Progenitor cell of endocrine pancreas (in vitro differentiated cells): ENCODE results near the gene PIP5K1B. TPM values are rescaled to one million over a fixed set of nuclear protein-coding genes. Genes with fewer than 3 reads are reported as not detected.
A peak's percentile ranks its signal among the peaks of the same experiment; 100 is the strongest.

Source experiments
- DNase-seq: peaks from one replicate; pipeline ENCODE4 v3.0.0; 2021; ENCODE audit warnings: low spot score; ENCODE audit not compliant: unreplicated experiment
- H3K27ac Mint-ChIP-seq: 2 replicates; pipeline ENCODE4 v1.8.0; 2021; ENCODE audit warnings: mild to moderate bottlenecking, moderate library complexity, mixed read lengths
- H3K27me3 Mint-ChIP-seq: 2 replicates; pipeline ENCODE4 v1.8.0; 2021; ENCODE audit warnings: mixed read lengths
- H3K36me3 Mint-ChIP-seq: 2 replicates; pipeline ENCODE4 v1.8.0; 2022; ENCODE audit warnings: mixed read lengths; ENCODE audit not compliant: insufficient read depth
- H3K4me1 Mint-ChIP-seq: 2 replicates; pipeline ENCODE4 v1.8.0; 2021; ENCODE audit warnings: low read depth, mixed read lengths
- H3K4me3 Mint-ChIP-seq: 2 replicates; pipeline ENCODE4 v1.8.0; 2021; ENCODE audit warnings: low read depth, mild to moderate bottlenecking, moderate library complexity, mixed read lengths
- H3K9me3 Mint-ChIP-seq: 2 replicates; pipeline ENCODE4 v1.8.0; 2021; ENCODE audit warnings: low read depth, mixed read lengths
- CTCF ChIP-seq: fragments of 200-600 bp; sonication (generic); IDR thresholded peaks from one replicate; pipeline ENCODE4 v1.5.0; 2021; ENCODE audit warnings: antibody characterized with exemption, mild to moderate bottlenecking; ENCODE audit not compliant: unreplicated experiment
- total RNA-seq: library from RNA; stranded (reverse); gene quantifications from 2 replicates; pipeline ENCODE4 v1.2.1, GENCODE V29; 2021

Gene PIP5K1B
- total RNA-seq, 1 donor from 2014 or later: 1.5 TPM

- DNase-seq: no peak
Observed at GRCh38 chr9:68942790-68943189, 237.8 kb downstream of the PIP5K1B start.

GRCh38 chr9:68947015-68947414 lies 242.0 kb downstream of the PIP5K1B start:
- peaks cover 9% of the 10 kb centered on the region for H3K4me1 Mint-ChIP-seq
- no peak overlapping the region for H3K4me3 Mint-ChIP-seq
- H3K27me3 Mint-ChIP-seq: no peaks in the 10 kb centered on the region
- no peaks in the 10 kb centered on the region for H3K36me3 Mint-ChIP-seq
- no peaks in the 10 kb centered on the region for H3K9me3 Mint-ChIP-seq
- no peak for DNase-seq
- no peak overlapping the region for H3K27ac Mint-ChIP-seq
- TF ChIP-seq CTCF: no peak

More at GRCh38 chr9:68942790-68943189, 237.8 kb downstream of the PIP5K1B start:
- Mint-ChIP-seq H3K4me3 (no peak overlapping the region), H3K27ac (no peak overlapping the region), H3K27me3 (no peaks in the 10 kb centered on the region), H3K36me3 (no peaks in the 10 kb centered on the region), H3K9me3 (peaks cover 2% of the 10 kb centered on the region), H3K4me1 (peaks cover under 1% of the 10 kb centered on the region)
- no peak for TF ChIP-seq CTCF

- no peaks in the 10 kb centered on the region for H3K36me3 Mint-ChIP-seq
- no peaks in the 10 kb centered on the region for H3K9me3 Mint-ChIP-seq
- peaks cover 9% of the 10 kb centered on the region for H3K4me1 Mint-ChIP-seq
Observed at GRCh38 chr9:68947842-68948569, 243.0 kb downstream of the PIP5K1B start.

GRCh38 chr9:68949271-68950000 lies 244.4 kb downstream of the PIP5K1B start:
- H3K36me3 Mint-ChIP-seq: no peaks in the 10 kb centered on the region
- no peak for DNase-seq
- H3K27ac Mint-ChIP-seq: no peak overlapping the region
- H3K27me3 Mint-ChIP-seq: no peaks in the 10 kb centered on the region
- TF ChIP-seq CTCF: no peak
- peaks cover 9% of the 10 kb centered on the region for H3K4me1 Mint-ChIP-seq
- no peaks in the 10 kb centered on the region for H3K9me3 Mint-ChIP-seq
- H3K4me3 Mint-ChIP-seq: no peak overlapping the region

More at GRCh38 chr9:68947842-68948569, 243.0 kb downstream of the PIP5K1B start:
- no peaks in the 10 kb centered on the region for H3K27me3 Mint-ChIP-seq
- no peak overlapping the region for H3K4me3 Mint-ChIP-seq
- H3K27ac Mint-ChIP-seq: no peak overlapping the region
- no peak for DNase-seq
- no peak for TF ChIP-seq CTCF

- H3K4me1 Mint-ChIP-seq: peaks cover 9% of the 10 kb centered on the region
- H3K27ac Mint-ChIP-seq: peak overlapping the region; percentile 39
- no peaks in the 10 kb centered on the region for H3K9me3 Mint-ChIP-seq
Observed at GRCh38 chr9:68950188-68950587, 245.1 kb downstream of the PIP5K1B start.

More at GRCh38 chr9:68950188-68950587, 245.1 kb downstream of the PIP5K1B start:
- H3K36me3 Mint-ChIP-seq: no peaks in the 10 kb centered on the region
- no peaks in the 10 kb centered on the region for H3K27me3 Mint-ChIP-seq
- H3K4me3 Mint-ChIP-seq: no peak overlapping the region
- TF ChIP-seq CTCF: no peak
- DNase-seq: no peak
